ENCODE results near the gene BPIFB1. TPM values are rescaled to one million over a fixed set of nuclear protein-coding genes. Genes with fewer than 3 reads are reported as not detected.

Gene BPIFB1
- total RNA-seq, 1 experiment from 2014 or later = not detected

DNA sequence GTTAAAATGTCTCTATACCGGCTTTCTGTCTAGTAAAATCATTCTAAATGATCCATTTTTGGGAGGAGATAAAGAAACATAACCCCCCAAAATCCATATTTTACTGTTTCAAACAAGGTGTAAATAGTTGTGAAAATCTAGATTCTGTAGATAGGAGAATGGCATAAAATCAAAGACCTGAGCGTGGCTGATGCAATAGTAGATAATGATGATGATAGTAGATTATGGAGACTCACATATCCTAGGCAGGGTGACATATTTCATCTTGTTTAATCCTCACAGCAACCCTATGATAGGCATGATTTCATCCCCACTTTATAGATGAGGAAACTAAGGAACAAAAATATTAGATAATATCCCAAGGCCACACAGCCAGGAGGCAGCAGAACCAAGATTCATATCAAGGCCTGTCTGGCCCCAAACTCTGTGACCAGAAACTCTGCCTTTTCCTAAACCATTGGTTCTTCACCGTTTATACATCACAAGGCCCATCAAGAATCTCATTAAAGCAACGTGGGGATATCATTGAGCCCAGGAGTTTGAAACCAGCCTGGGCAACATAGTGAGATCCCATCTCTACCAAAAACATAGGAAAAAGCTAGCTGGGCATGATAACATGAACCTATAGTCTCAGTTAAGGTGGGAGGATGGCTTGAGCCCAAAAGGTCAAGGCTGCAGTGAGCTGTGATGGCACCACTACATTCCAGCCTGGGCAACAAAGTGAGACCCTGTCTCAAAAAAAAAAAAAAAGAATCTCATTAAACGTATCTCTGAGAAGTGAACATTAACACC, 55.6 kb downstream of the BPIFB1 start:
- Histone ChIP-seq H4K20me1 (ENCODE audit: insufficient read depth, low read depth, low read length) (no peaks in the 10 kb centered on the region), H3K36me3 (ENCODE audit: insufficient read depth, low read length) (no peaks in the 10 kb centered on the region), H3K9me3 (ENCODE audit: low read length) (no peaks in the 10 kb centered on the region), H2AFZ (ENCODE audit: low read length) (no peak overlapping the region), H3K9ac (ENCODE audit: low read length) (peak overlapping the region; percentile 68), H3K79me2 (ENCODE audit: low read length) (no peaks in the 10 kb centered on the region), H3K9me2 (replicated peaks; ENCODE audit: insufficient read depth, low read length) (no peaks in the 10 kb centered on the region), H3K27me3 (ENCODE audit: low read length) (no peaks in the 10 kb centered on the region), H3K4me3 (ENCODE audit: low read length) (peak overlapping the region; percentile 58; the same call in 1 of the 2 replicates), H3K27ac (ENCODE audit: low read length) (peak overlapping the region; percentile 95), H3K4me1 (ENCODE audit: low read length) (peaks cover 23% of the 10 kb centered on the region), H3K4me2 (ENCODE audit: low read depth, low read length, poor library complexity, severe bottlenecking) (peak overlapping the region; percentile 69)
- DNase-seq = no peak

DNA sequence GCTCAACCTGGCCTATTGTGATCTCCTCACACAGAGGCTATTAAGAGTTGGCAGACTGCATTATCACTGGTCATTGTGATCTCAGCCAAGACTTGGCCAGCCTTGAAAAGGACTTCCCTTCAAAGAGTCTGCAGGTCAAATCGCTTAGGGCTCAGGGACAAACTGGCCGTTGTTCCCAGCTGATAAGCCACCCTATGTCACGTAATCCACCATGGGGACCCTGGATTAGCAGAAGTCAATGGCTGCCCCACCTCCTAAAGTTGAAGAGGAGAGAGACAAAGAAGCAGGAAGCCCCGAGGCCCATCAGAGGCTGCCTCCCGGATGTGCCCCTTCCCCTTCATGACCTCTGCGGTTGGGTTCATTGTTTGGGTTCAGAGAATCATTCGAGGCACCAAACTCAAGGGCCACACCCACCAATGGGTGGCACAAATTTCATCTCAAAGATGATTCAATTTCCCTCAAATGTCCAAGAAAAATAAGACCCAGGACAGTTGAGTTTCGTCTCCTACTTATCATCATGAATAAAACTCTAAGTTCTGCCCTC, 56.6 kb downstream of the BPIFB1 start:
- H3K4me1 ChIP-seq (ENCODE audit: low read length) = peaks cover 23% of the 10 kb centered on the region
- H2AFZ ChIP-seq (ENCODE audit: low read length) = no peak overlapping the region
- H3K27ac ChIP-seq (ENCODE audit: low read length) = no peak overlapping the region
- H3K4me2 ChIP-seq (ENCODE audit: low read depth, low read length, poor library complexity, severe bottlenecking) = no peak overlapping the region
- H3K4me3 ChIP-seq (ENCODE audit: low read length) = no peak overlapping the region
- no peaks in the 10 kb centered on the region for H4K20me1 ChIP-seq (ENCODE audit: insufficient read depth, low read depth, low read length)
- no peak overlapping the region for H3K9ac ChIP-seq (ENCODE audit: low read length)
- H3K36me3 ChIP-seq (ENCODE audit: insufficient read depth, low read length) = no peaks in the 10 kb centered on the region
- H3K9me3 ChIP-seq (ENCODE audit: low read length) = no peaks in the 10 kb centered on the region
- no peak for DNase-seq
- H3K79me2 ChIP-seq (ENCODE audit: low read length) = no peaks in the 10 kb centered on the region
- no peaks in the 10 kb centered on the region for H3K9me2 ChIP-seq (replicated peaks; ENCODE audit: insufficient read depth, low read length)
- H3K27me3 ChIP-seq (ENCODE audit: low read length) = no peaks in the 10 kb centered on the region

DNA sequence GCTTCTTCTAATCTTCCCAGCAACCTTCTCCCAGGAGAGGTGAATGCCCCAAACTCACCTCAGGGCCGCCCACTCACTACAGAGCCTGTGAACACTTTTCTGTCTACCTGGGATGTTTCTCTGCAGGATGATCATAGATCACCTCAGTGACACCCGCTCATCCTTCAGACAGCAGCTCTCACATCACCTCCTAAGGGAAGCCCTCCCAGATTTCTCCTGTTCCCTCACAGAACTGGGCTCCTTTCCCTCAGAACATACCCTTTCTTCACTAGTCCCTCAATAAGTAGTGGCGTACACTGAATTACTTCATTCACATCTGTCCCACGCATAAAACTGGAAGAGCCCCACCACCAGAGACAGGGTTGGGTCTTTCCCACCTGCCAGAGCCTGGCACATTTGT, 60.5 kb downstream of the BPIFB1 start:
- Histone ChIP-seq H3K36me3 (ENCODE audit: insufficient read depth, low read length) (no peaks in the 10 kb centered on the region), H2AFZ (ENCODE audit: low read length) (no peak overlapping the region), H3K27ac (ENCODE audit: low read length) (no peak overlapping the region), H3K27me3 (ENCODE audit: low read length) (no peaks in the 10 kb centered on the region), H3K9ac (ENCODE audit: low read length) (no peak overlapping the region), H3K79me2 (ENCODE audit: low read length) (no peaks in the 10 kb centered on the region), H4K20me1 (ENCODE audit: insufficient read depth, low read depth, low read length) (no peaks in the 10 kb centered on the region), H3K9me2 (replicated peaks; ENCODE audit: insufficient read depth, low read length) (no peaks in the 10 kb centered on the region), H3K9me3 (ENCODE audit: low read length) (no peaks in the 10 kb centered on the region), H3K4me3 (ENCODE audit: low read length) (no peak overlapping the region), H3K4me2 (ENCODE audit: low read depth, low read length, poor library complexity, severe bottlenecking) (no peak overlapping the region), H3K4me1 (ENCODE audit: low read length) (peaks cover 4% of the 10 kb centered on the region)
- no peak for DNase-seq

DNA sequence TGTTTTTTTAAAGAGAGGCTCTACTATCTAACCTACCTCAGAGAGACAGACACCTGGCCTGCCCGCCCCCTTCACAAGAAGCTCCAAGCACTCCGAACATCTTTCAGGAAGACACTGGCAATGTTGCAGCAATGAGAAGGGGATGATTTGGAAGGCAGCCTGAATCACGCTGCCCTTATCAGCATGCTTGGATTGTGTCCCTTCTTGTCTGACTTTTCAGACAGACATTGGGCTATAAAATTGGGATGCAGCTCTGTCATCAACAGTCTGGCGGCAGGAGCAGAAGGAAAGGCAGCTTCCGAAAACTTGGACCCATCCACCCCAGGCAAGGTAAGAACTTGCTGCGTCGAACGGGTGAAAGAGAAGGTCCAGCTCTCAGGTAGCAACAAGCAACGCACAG, 62.3 kb downstream of the BPIFB1 start:
- Histone ChIP-seq H3K9me3 (ENCODE audit: low read length) (no peaks in the 10 kb centered on the region), H4K20me1 (ENCODE audit: insufficient read depth, low read depth, low read length) (no peaks in the 10 kb centered on the region), H3K27ac (ENCODE audit: low read length) (no peak overlapping the region), H3K79me2 (ENCODE audit: low read length) (no peaks in the 10 kb centered on the region), H3K36me3 (ENCODE audit: insufficient read depth, low read length) (no peaks in the 10 kb centered on the region), H3K9ac (ENCODE audit: low read length) (no peak overlapping the region), H2AFZ (ENCODE audit: low read length) (no peak overlapping the region), H3K4me2 (ENCODE audit: low read depth, low read length, poor library complexity, severe bottlenecking) (no peak overlapping the region), H3K27me3 (ENCODE audit: low read length) (no peaks in the 10 kb centered on the region), H3K4me1 (ENCODE audit: low read length) (no peaks in the 10 kb centered on the region), H3K4me3 (ENCODE audit: low read length) (no peak overlapping the region), H3K9me2 (replicated peaks; ENCODE audit: insufficient read depth, low read length) (no peaks in the 10 kb centered on the region)
- no peak for DNase-seq

DNA sequence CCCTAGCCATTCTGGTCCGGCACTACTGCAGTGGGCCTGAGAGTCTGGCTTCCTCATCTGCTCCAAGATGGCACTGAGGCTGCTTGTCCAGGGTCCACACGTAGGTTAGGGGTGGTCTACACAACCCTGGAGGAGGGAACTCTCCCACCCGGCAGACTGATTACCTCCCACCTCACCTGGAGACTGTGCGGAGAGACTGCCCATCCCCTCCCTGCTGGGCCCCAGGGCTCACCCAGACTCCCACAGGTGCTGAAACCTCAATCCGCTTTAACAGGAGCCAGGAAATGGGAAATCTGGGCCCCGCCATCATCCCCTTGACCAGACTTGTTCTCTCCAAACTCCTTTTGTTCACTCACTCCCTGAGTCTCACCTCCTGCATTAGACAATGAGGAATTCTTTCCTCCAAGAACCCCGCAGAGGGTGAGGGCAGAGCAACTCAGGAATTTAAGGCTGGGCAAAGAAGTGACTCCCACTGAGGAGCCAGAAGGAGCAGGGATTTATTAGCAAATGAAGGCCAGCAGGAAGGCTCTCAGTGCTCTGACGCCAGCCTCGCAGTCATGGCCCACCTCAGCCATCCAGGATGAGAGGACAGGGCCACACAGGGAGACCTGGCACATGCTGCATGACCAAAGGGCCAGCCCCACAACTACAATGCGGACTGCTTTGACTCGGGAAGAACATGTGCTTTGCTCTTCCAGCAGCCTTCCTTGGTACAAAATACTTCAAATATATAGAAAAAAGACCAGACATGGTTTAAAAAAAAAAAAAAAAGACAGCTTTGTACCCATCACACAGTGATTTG, 65.3 kb downstream of the BPIFB1 start:
- no peak for DNase-seq
- Histone ChIP-seq H3K36me3 (ENCODE audit: insufficient read depth, low read length) (no peaks in the 10 kb centered on the region), H3K27me3 (ENCODE audit: low read length) (no peaks in the 10 kb centered on the region), H3K9ac (ENCODE audit: low read length) (no peak overlapping the region), H3K9me2 (replicated peaks; ENCODE audit: insufficient read depth, low read length) (no peaks in the 10 kb centered on the region), H3K4me1 (ENCODE audit: low read length) (no peaks in the 10 kb centered on the region), H3K27ac (ENCODE audit: low read length) (no peak overlapping the region), H3K4me3 (ENCODE audit: low read length) (no peak overlapping the region), H3K9me3 (ENCODE audit: low read length) (no peaks in the 10 kb centered on the region), H3K4me2 (ENCODE audit: low read depth, low read length, poor library complexity, severe bottlenecking) (no peak overlapping the region), H2AFZ (ENCODE audit: low read length) (no peak overlapping the region), H3K79me2 (ENCODE audit: low read length) (no peaks in the 10 kb centered on the region), H4K20me1 (ENCODE audit: insufficient read depth, low read depth, low read length) (no peaks in the 10 kb centered on the region)

DNA sequence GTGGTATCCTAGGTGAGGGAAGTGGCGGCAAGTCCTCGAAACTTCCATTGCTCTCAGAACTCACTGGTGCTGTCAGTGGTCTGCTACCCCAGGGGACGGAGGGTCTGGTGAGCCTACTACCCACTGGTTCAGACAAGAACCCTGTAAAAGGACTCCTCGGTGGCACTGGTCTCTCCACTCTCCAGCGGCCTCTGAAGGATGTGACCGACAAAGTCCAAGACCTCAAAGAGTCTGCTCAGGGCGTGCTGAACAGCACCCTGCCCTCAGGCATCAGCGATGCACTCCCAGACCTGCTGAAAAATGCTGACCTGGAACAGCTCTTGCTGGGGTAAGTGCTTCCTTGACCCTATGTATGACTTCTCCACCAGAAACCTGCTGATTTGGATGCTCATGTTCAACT, 66.5 kb downstream of the BPIFB1 start:
- Histone ChIP-seq H3K9ac (ENCODE audit: low read length) (no peak overlapping the region), H2AFZ (ENCODE audit: low read length) (no peak overlapping the region), H3K27ac (ENCODE audit: low read length) (no peak overlapping the region), H3K79me2 (ENCODE audit: low read length) (no peaks in the 10 kb centered on the region), H3K4me2 (ENCODE audit: low read depth, low read length, poor library complexity, severe bottlenecking) (no peak overlapping the region), H3K36me3 (ENCODE audit: insufficient read depth, low read length) (no peaks in the 10 kb centered on the region), H3K9me3 (ENCODE audit: low read length) (no peaks in the 10 kb centered on the region), H3K27me3 (ENCODE audit: low read length) (no peaks in the 10 kb centered on the region), H3K9me2 (replicated peaks; ENCODE audit: insufficient read depth, low read length) (no peaks in the 10 kb centered on the region), H3K4me3 (ENCODE audit: low read length) (no peak overlapping the region), H4K20me1 (ENCODE audit: insufficient read depth, low read depth, low read length) (no peaks in the 10 kb centered on the region), H3K4me1 (ENCODE audit: low read length) (no peaks in the 10 kb centered on the region)
- DNase-seq = no peak

DNA sequence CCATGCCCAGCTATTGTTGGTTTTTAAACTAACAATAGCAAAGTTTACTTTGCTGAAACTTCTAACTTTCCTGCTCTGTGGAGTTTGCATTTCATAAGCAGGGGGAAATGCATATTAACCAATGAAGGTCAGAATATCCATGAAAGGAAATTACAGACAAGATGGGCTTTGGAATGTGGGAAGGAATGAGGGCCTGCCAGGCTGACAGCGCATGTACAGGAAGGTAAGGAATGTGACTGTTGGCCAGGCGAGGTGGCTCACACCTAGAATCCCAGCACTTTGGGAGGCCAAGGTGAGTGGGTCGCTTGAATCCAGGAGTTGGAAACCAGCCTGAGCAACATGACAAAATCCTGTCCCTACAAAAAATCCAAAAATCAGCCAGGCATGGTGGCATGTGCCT, 68.7 kb downstream of the BPIFB1 start:
- H3K27ac ChIP-seq (ENCODE audit: low read length) = no peak overlapping the region
- no peaks in the 10 kb centered on the region for H3K27me3 ChIP-seq (ENCODE audit: low read length)
- no peaks in the 10 kb centered on the region for H4K20me1 ChIP-seq (ENCODE audit: insufficient read depth, low read depth, low read length)
- H3K4me1 ChIP-seq (ENCODE audit: low read length) = no peaks in the 10 kb centered on the region
- H3K4me3 ChIP-seq (ENCODE audit: low read length) = no peak overlapping the region
- no peak for DNase-seq
- H3K9me2 ChIP-seq (replicated peaks; ENCODE audit: insufficient read depth, low read length) = no peaks in the 10 kb centered on the region
- no peak overlapping the region for H3K4me2 ChIP-seq (ENCODE audit: low read depth, low read length, poor library complexity, severe bottlenecking)
- H3K9me3 ChIP-seq (ENCODE audit: low read length) = no peaks in the 10 kb centered on the region
- H3K36me3 ChIP-seq (ENCODE audit: insufficient read depth, low read length) = no peaks in the 10 kb centered on the region
- H3K79me2 ChIP-seq (ENCODE audit: low read length) = no peaks in the 10 kb centered on the region
- no peak overlapping the region for H3K9ac ChIP-seq (ENCODE audit: low read length)
- no peak overlapping the region for H2AFZ ChIP-seq (ENCODE audit: low read length)

DNA sequence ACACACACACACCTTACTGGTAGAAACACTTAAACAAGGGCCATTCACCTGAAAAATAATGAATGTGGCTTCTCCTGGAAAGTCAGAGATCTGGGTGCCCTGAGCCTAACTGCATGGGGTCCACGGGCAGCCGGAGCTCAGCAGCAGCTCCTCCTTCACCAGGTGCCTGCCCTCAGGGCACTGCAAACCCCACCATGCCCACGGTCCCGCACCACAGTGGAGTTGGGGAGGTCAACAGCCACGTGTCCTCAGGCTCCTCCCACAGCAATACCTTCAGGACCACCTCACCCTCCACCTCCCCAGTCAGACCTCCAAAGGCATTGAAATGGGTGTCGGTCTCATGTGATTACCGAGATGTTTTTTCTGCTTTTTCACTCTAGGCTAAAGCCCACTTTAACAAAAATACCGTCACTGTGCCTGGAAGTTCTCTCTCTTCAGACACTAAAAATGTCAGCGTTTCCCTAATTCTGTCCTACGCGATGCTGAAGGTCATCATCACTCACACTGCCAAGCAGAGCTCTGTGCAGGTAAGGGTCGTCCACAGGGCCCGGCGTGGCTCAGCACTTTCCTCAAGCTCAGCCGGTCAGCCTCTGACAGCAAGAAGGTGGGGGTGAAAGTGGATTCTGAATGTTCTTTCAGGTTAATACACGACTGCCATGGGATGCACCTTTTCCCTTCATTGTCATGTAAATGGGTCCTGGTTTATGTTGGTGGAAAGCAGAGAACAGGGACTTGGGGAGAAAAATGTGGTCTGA, 69.4 kb downstream of the BPIFB1 start:
- Histone ChIP-seq H3K27me3 (ENCODE audit: low read length) (no peaks in the 10 kb centered on the region), H3K27ac (ENCODE audit: low read length) (no peak overlapping the region), H3K79me2 (ENCODE audit: low read length) (no peaks in the 10 kb centered on the region), H3K4me3 (ENCODE audit: low read length) (no peak overlapping the region), H2AFZ (ENCODE audit: low read length) (no peak overlapping the region), H3K4me2 (ENCODE audit: low read depth, low read length, poor library complexity, severe bottlenecking) (no peak overlapping the region), H3K36me3 (ENCODE audit: insufficient read depth, low read length) (no peaks in the 10 kb centered on the region), H3K9ac (ENCODE audit: low read length) (no peak overlapping the region), H3K9me3 (ENCODE audit: low read length) (no peaks in the 10 kb centered on the region), H3K9me2 (replicated peaks; ENCODE audit: insufficient read depth, low read length) (no peaks in the 10 kb centered on the region), H3K4me1 (ENCODE audit: low read length) (no peaks in the 10 kb centered on the region), H4K20me1 (ENCODE audit: insufficient read depth, low read depth, low read length) (no peaks in the 10 kb centered on the region)
- DNase-seq = no peak
